Measurements from ENCODE around the gene CD63. TPM values are rescaled to one million over a fixed set of nuclear protein-coding genes. Genes with fewer than 3 reads are reported as not detected.
A peak's percentile ranks its signal among the peaks of the same experiment; 100 is the strongest.

Gene CD63
- total RNA-seq, 1 donor = 2,365 TPM

DNA sequence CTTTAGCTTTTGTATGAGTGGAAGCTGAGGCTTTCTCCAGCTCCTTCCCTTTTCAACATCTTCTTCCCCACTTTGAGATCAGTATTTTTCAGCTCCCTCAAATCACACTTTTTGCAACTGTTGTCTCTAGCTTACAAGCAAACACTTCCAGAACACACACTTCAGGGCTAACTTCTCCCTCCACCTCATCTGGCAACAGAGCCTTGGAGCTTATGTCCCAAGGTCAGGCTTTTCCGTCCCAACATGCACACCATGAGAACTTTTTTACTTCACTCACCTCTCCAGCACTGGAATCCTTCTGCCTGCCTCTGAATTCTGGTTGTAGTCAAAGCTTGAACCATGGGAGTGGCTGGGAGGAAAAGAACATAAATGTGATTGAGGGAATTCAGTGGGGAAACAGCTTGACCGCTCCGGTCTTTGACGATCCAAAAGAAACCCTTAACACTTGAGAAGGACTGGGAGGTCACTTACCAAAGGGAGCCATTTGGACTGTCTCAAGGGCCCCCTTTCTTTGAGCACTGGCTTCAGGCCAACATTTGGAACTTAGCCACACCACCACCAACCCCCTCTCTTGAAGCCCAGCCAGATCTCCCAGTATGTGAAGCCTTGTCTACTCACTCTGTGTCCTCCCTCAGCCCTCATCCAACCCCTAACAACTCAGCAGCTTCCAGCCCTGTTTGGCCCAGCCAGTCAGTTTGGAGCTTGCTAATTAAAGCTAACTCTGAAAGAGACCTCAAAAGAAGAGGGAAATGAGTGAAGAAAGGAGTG, 16.8 kb downstream of the CD63 start:
- no peak overlapping the region for H3K4me3 ChIP-seq (ENCODE audit: low read depth, low read length)
- TF ChIP-seq, protein P1, sequence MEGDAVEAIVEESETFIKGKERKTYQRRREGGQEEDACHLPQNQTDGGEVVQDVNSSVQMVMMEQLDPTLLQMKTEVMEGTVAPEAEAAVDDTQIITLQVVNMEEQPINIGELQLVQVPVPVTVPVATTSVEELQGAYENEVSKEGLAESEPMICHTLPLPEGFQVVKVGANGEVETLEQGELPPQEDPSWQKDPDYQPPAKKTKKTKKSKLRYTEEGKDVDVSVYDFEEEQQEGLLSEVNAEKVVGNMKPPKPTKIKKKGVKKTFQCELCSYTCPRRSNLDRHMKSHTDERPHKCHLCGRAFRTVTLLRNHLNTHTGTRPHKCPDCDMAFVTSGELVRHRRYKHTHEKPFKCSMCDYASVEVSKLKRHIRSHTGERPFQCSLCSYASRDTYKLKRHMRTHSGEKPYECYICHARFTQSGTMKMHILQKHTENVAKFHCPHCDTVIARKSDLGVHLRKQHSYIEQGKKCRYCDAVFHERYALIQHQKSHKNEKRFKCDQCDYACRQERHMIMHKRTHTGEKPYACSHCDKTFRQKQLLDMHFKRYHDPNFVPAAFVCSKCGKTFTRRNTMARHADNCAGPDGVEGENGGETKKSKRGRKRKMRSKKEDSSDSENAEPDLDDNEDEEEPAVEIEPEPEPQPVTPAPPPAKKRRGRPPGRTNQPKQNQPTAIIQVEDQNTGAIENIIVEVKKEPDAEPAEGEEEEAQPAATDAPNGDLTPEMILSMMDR (IDR thresholded peaks at IDR 0.05; ENCODE audit: insufficient read depth, low read length) = no peak
- DNase-seq (ENCODE audit: low read depth) = no peak

DNA sequence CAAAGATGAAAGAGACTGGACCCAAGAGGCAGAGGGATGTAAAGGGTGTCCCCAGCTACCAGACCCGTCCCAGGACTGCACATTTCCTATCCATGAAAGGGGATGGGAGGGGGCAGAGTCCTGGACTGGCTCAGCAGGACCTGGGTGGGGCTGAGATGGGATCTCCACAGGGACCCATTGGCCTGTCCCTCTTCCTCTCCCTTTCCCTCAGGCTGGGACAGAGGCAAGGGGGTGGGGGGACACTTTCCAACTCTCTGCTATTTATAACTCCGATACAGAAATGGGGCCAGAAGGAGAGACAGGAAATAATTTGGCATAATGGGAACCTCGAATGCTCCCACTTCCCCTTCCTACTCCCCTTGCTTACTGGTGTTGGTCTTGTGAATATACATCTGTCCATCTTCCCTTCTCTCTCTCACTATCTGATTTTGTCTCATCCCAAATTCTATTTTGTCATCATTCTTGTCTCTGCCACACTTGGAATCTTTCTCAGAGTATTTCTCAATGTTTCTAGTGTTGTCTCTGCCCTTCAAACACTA, 20.0 kb downstream of the CD63 start:
- TF ChIP-seq, protein P1 (IDR thresholded peaks at IDR 0.05; ENCODE audit: insufficient read depth, low read length) = no peak
- peak overlapping the region; percentile 10 for H3K4me3 ChIP-seq (ENCODE audit: low read depth, low read length)
- DNase-seq (ENCODE audit: low read depth) = no peak

DNA sequence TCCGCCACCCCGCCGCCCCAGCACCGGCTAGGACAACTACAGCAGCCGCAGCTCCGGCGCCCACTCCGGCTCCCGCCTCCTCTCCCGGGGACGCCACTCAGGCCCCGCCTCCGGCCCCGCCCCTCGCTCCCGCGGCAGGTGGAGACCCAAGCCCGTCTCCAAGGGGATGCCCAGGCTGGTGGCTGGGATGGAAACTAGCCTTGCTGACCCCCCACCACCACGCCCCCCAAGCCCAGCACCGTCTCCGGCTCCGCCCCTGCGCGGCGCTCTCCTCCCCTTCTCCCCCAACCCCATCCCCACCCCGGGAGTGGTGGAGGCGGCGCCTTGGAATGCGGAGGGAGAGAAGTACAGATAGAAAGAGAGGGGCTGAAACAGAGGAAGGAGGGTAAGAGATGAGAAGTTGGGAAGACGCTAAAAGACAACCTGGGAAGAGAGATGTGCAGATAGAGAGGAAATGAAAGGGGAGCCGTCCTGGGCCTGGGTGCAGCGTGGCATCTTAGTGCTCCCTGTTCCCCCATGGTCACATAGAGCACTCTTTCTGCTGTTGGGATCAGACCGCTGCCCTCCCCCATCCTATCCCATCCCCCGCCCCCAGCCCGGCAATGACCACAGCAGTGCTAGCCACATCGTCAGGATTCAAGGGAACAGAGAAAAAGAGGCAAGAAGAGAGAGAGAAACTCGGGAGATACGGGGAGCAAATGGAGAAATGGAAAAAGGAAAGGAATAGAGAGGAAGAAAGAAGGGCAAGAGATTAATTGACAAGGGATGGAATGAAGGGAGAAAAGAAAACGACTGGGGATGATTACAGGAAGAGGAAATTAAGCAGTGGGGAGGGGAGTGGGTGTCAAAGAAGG, 20.7 kb downstream of the CD63 start, which contains the start of gene ITGA7:
Gene ITGA7 (minus strand): TSS at position 64 of the 854 bp plus-strand sequence. CDS start 222 bp downstream, outside the sequence.
- TF ChIP-seq, protein P1 (IDR thresholded peaks at IDR 0.05; ENCODE audit: insufficient read depth, low read length) = no peak
- H3K4me3 ChIP-seq (ENCODE audit: low read depth, low read length) = peak within 1 kb of the TSS; percentile 66
- DNase-seq (ENCODE audit: low read depth) = no peak

DNA sequence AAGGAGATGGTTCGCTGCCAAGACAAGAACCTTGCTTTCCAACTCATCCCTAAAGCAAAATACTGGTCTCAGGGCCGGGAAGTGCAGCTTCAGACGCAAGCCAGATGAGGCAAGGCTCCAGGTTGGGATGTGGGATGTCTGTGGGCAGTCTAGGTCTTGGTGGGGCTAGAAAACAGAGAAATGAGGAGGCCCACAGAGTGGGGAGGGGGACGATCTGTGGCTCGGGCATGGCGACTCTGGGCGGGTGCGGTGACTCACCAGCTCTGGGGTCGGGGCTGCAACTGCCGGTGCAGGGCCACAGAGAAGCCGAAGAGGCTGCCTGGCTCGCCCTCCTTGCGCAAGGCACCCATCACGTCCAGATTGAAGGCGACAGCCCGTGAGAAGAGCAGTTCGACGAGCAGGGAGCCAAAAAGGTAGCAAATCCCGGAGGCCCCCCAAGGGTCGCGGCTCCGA, 21.6 kb downstream of the CD63 start:
- no peak for DNase-seq (ENCODE audit: low read depth)
- peak overlapping the region; percentile 66 for H3K4me3 ChIP-seq (ENCODE audit: low read depth, low read length)
- TF ChIP-seq, protein P1 (IDR thresholded peaks at IDR 0.05; ENCODE audit: insufficient read depth, low read length) = no peak

DNA sequence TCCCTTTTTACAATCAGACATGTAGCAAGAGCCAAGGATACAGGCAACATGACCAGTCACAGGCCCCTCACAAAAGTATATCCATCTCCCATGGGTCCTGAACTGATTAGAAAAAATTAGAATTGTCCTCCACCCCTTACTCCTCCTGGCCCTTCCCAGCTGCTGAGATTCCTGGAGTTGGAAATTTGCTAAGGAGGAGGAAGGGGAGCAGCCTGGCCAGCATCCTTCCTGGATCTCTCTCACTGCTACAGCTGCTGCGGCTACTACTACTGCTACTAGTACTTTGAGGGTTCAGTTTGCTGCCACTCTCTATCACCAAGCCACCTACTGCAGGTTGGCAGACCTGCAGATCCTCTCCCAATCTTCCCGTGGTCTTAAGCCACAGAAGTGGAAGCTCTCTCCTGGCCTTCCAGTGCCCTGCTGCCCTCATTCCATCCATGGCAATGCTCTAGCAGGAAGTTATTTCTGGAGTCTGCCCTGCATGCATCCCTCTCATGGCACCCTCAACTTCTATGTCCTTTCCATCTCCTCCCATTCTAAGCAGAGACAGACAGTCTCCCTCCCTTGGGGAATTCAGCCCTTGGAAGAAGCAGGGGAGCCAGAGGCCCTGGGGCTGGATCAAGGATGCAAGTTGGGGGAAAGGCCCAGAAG, 22.1 kb downstream of the CD63 start:
- peak overlapping the region; percentile 66 for H3K4me3 ChIP-seq (ENCODE audit: low read depth, low read length)
- DNase-seq (ENCODE audit: low read depth) = no peak
- TF ChIP-seq, protein P1 (IDR thresholded peaks at IDR 0.05; ENCODE audit: insufficient read depth, low read length) = no peak

DNA sequence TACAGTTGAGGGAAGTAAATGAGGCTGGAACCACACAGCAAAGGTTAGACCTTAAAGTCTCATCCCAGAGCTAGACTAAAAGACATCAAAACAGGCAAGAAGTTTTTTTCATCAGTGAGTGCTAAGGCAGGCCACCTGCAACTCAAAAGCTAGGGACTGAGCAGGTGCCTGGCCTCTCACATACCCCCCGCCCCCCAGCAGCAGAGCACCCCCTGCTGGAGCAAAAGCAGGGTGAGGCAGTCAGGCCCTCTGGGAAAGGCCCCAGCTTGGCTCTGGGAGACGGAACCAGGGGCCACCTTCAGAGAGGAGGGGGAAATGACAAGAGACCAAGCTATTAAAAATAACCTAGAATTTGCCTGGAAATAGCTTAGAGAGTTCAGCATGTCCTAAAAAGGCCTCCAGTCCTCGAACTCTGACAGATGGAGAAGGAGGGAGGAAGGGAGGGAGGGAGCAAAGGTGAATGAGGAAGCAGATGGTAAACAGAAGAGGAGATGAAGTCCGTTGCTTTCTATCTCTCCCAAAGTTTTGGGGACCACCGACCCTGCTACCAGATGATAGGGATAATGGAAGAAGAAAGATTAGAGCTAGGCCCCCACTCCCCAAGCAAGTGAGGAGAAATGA, 22.9 kb downstream of the CD63 start:
- peak overlapping the region; percentile 66 for H3K4me3 ChIP-seq (ENCODE audit: low read depth, low read length)
- TF ChIP-seq, protein P1 (IDR thresholded peaks at IDR 0.05; ENCODE audit: insufficient read depth, low read length) = peak; percentile 34
- DNase-seq (ENCODE audit: low read depth) = no peak

All from fibroblast of the aortic adventitia (primary cell).